ENCODE data around the gene DPT. TPM values are rescaled to one million over a fixed set of nuclear protein-coding genes. Genes with fewer than 3 reads are reported as not detected.

DPT gene
- polyA plus RNA-seq, 3 donors, result 0.07 to 0.25 TPM; not detected in 1

- no peak for DNase-seq
Observed at GRCh38 chr1:168671782-168672181, 57.2 kb downstream of the DPT start.

- no peak for DNase-seq
Observed at GRCh38 chr1:168665975-168666374, 63.0 kb downstream of the DPT start.

- no peak for DNase-seq
Observed at GRCh38 chr1:168664069-168664834, 64.8 kb downstream of the DPT start.

- no peak for DNase-seq
Observed at GRCh38 chr1:168656485-168656884, 72.5 kb downstream of the DPT start.

GRCh38 chr1:168654198-168654915 is 74.6 kb downstream of the DPT start:
- no peak for DNase-seq

GRCh38 chr1:168653567-168653966 is 75.4 kb downstream of the DPT start:
- no peak for DNase-seq

- DNase-seq, result no peak
Observed at GRCh38 chr1:168645721-168646120, 83.3 kb downstream of the DPT start.

Other genes with a start within 250 kb of the DPT start
- gene XCL2, start 185.2 kb downstream of the DPT start, polyA plus RNA-seq (ENCODE audit: insufficient read length in 3 of 3), result under 1 TPM in 1 of 3 donors, not detected in 2; 0.31 TPM
- gene XCL1, start 152.6 kb downstream of the DPT start, polyA plus RNA-seq (ENCODE audit: insufficient read length in 3 of 3), result not detected

Data from renal pelvis (tissue), 4 donors.